GM12874 (cell line): ENCODE data around the gene B4GALT4.

Experiments
- TF ChIP-seq, protein P1 (sequence below): IDR thresholded peaks from 2 replicates; pipeline ENCODE4 v1.5.1; 2011; ENCODE audit warnings: low read depth, mild to moderate bottlenecking, control low read depth, low read length, moderate library complexity; ENCODE audit not compliant: insufficient read depth

B4GALT4 gene

GRCh38 chr3:119240101-119240590 is 532 bp downstream of the B4GALT4 start:
- TF ChIP-seq, protein P1, sequence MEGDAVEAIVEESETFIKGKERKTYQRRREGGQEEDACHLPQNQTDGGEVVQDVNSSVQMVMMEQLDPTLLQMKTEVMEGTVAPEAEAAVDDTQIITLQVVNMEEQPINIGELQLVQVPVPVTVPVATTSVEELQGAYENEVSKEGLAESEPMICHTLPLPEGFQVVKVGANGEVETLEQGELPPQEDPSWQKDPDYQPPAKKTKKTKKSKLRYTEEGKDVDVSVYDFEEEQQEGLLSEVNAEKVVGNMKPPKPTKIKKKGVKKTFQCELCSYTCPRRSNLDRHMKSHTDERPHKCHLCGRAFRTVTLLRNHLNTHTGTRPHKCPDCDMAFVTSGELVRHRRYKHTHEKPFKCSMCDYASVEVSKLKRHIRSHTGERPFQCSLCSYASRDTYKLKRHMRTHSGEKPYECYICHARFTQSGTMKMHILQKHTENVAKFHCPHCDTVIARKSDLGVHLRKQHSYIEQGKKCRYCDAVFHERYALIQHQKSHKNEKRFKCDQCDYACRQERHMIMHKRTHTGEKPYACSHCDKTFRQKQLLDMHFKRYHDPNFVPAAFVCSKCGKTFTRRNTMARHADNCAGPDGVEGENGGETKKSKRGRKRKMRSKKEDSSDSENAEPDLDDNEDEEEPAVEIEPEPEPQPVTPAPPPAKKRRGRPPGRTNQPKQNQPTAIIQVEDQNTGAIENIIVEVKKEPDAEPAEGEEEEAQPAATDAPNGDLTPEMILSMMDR, result no peak

- TF ChIP-seq, protein P1, result no peak
Observed at GRCh38 chr3:119239206-119239820, 1.4 kb downstream of the B4GALT4 start.

DNA sequence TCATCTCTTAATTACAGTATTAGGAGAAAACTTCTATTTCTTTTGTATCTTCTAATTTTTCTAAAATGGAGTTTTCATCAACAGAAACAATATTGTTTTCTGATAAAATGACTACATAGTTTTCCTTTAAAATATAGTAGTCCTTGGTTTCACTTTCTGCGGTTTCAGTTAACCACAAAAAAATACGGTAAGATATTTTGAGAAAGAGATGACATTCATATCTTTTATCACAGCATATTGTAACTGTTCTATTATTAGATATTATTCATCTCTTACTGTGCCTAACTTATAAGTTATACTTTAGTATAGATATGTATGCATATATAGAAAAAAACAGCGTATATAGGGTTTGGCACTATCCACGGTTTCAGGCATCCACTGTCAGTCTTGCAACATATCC is 2.3 kb downstream of the B4GALT4 start:
- TF ChIP-seq, protein P1, result no peak

- TF ChIP-seq, protein P1, result no peak
Observed at GRCh38 chr3:119237299-119237698, 3.4 kb downstream of the B4GALT4 start.

- TF ChIP-seq, protein P1, result no peak
Observed at GRCh38 chr3:119236756-119237155, 3.9 kb downstream of the B4GALT4 start.

DNA sequence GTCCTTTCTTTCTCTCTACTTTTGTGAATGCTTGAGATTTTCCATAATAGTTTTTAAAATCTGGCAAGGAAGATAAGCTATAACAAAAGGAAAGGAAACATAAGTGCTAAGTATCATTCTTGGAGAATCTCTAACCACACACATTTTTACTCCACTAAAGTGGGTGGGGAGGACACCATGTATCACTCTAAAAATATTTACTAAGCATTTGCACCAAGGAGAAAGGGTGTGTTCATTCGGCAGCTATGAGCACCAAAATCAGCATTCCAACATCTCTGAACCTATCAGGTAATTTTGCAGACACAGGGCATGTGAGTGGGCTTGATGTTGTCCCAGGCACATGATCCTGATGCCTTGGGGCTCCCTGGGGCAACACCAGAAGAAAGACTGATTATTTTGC is 5.5 kb downstream of the B4GALT4 start:
- TF ChIP-seq, protein P1, result no peak

GRCh38 chr3:119234610-119235009 is 6.1 kb downstream of the B4GALT4 start:
- TF ChIP-seq, protein P1, result no peak
